DND-41 (cell line): ENCODE data around the gene CHST14.

Source experiments
- EZH2 ChIP-seq: IDR thresholded peaks from 3 replicates; pipeline ENCODE4 v1.6.1; 2012; ENCODE audit warnings: borderline replicate concordance, low read depth, mild to moderate bottlenecking, moderate library complexity, low read length, inconsistent platforms; ENCODE audit not compliant: severe bottlenecking
- TF ChIP-seq, protein P1 (sequence below): IDR thresholded peaks from 2 replicates; pipeline ENCODE4 v1.5.1; 2012; ENCODE audit warnings: borderline replicate concordance, low read length, moderate library complexity, mild to moderate bottlenecking; ENCODE audit not compliant: poor library complexity, severe bottlenecking; ENCODE audit errors: extremely low read depth

DNA sequence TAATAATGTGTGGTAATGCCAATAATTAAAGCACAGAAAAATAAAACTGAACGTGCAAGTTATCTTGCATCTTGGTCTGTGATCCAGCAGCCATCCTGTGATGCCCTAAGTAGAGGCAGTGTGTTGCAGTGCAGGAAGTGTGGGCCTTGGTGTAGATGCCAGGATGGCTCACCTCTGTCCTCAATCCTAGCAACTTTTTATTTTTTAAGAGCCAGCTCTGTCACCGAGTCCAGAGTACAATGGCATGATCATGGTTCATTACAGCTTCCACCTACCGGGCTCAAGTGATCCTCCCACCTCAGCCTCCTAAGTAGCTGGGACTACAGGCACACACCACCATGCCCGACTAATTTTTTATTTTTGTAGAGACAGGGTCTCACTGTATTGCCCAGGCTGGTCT is 22.4 kb upstream of the CHST14 start:
- TF ChIP-seq, protein P1, sequence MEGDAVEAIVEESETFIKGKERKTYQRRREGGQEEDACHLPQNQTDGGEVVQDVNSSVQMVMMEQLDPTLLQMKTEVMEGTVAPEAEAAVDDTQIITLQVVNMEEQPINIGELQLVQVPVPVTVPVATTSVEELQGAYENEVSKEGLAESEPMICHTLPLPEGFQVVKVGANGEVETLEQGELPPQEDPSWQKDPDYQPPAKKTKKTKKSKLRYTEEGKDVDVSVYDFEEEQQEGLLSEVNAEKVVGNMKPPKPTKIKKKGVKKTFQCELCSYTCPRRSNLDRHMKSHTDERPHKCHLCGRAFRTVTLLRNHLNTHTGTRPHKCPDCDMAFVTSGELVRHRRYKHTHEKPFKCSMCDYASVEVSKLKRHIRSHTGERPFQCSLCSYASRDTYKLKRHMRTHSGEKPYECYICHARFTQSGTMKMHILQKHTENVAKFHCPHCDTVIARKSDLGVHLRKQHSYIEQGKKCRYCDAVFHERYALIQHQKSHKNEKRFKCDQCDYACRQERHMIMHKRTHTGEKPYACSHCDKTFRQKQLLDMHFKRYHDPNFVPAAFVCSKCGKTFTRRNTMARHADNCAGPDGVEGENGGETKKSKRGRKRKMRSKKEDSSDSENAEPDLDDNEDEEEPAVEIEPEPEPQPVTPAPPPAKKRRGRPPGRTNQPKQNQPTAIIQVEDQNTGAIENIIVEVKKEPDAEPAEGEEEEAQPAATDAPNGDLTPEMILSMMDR = no peak
- no peak for TF ChIP-seq EZH2
